H1 (cell line): Measurements from ENCODE around the gene GID4. TPM values are rescaled to one million over a fixed set of nuclear protein-coding genes. Genes with fewer than 3 reads are reported as not detected.

Experiments used
- SAP30 ChIP-seq: fragments of 300-600 bp; sonication (generic); IDR thresholded peaks from 2 replicates; pipeline ENCODE4 v1.7.1; 2012; ENCODE audit warnings: low read length, moderate library complexity, mild to moderate bottlenecking, inconsistent platforms; ENCODE audit not compliant: insufficient read depth, insufficient replicate concordance
- polyA plus RNA-seq, 7 experiments: library from polyadenylated mRNA; depleted of rRNA in 3 of 7; stranded (reverse) in 5 of 7; unstranded in 2 of 7; fragments of >200 nt in 5 of 7; fragments of 200-250 nt in 2 of 7; gene quantifications; 1 replicate in 5 of 7; 2 replicates in 1 of 7; 4 replicates in 1 of 7; pipeline versions ENCODE4 v1.2.1 to v1.2.3, GENCODE V29; 2011 to 2013; ENCODE audit warnings: missing spikeins in 2 of 7, mixed read lengths in 2 of 7
- total RNA-seq: library from RNA; stranded (reverse); fragmentation: NEBNext Ultra II Directional; extraction: Animal tissue kit (Norgen Biotek cat#: 25700); gene quantifications from 2 replicates; pipeline ENCODE4 v1.2.1, GENCODE V29; 2021

Gene GID4
- total and polyA plus RNA-seq, 2 of the 8 experiments (the other 6 are each of a cell fraction or from before 2014, with no cell fraction given), result 5.6 to 15.0 TPM

- TF ChIP-seq SAP30, result no peak
Observed at GRCh38 chr17:17999364-18000029, 39.7 kb upstream of the GID4 start (continued).
